HG02943 (cell line): ENCODE results near the gene TSHZ2.
"Not testable (repeated sequence)": the region's sequence is repeated elsewhere in the genome, so short reads cannot be mapped to it uniquely, and the experiment has no call there.

Experiments
- ATAC-seq: cut with Tn5 transposase; IDR thresholded peaks from one replicate; pipeline ENCODE4 v1.9.1; 2021; ENCODE audit warnings: mild to moderate bottlenecking, low read depth, moderate library complexity; ENCODE audit not compliant: unreplicated experiment

The TSHZ2 gene

DNA sequence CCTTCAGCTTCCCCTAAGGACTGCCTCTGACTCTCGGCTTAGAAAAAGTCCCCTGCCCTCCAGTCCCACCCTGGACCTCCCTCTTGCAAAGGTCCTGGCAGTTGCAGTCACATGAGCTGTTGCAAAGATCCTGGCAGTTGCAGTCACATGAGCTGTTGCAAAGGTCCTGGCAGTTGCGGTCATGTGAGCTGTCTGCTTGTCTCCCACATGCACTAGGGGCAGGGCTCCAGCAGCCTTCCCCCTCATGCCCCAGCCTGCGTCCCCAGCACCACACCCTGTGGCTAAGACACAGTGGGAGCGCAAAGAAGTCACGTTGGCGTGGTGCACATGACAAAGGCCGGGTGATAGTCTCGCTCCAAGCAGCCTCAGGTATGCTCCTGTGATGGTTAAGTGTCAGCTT, 538.5 kb downstream of the TSHZ2 start:
- no peak for ATAC-seq

GRCh38 chr20:53512076-53512475, 539.9 kb downstream of the TSHZ2 start:
- ATAC-seq = no peak

DNA sequence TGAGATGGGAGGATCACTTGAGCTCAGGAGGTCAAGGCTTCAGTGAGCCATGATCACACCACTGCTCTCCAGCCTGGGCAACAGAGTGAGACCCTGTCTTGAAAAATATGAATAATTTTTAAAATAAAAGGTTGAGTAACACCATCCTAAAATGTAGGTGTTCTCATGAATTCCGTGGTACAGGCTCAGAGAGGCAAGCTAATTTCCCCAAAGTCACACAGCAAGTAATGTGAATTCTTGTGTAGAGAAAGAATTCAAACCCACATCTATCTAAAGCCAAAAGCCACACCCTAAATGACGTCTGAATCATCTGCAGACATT, 541.0 kb downstream of the TSHZ2 start:
- ATAC-seq = no peak

- ATAC-seq = no peak
Observed at GRCh38 chr20:53513489-53514298, 541.5 kb downstream of the TSHZ2 start.

- ATAC-seq = no peak
Observed at GRCh38 chr20:53515749-53516148, 543.6 kb downstream of the TSHZ2 start.

- no peak for ATAC-seq
Observed at GRCh38 chr20:53517146-53517545, 545.0 kb downstream of the TSHZ2 start.

- ATAC-seq = not testable (repeated sequence)
Observed at GRCh38 chr20:53521421-53521820, 549.3 kb downstream of the TSHZ2 start.

GRCh38 chr20:53522026-53522425, 549.9 kb downstream of the TSHZ2 start:
- ATAC-seq = no peak

DNA sequence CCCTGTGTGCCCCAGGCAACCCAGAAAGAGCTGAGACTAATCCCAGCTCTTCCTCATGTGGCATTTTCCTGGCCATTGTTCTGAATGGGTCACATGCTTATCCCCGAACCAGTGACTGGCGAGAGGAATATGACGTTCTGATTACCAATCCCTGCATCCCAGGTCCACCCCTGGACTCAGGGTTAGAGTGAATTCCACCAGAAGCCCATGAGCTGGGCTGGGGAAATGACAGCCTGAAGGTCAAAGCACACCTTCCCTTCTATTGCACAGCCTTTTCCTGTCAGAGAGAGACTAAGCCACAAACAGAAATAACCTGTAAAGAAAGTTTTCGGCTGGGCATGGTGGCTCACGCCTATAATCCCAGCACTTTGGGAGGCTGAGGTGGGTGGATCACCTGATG, 550.5 kb downstream of the TSHZ2 start:
- ATAC-seq = no peak

GRCh38 chr20:53523615-53524014, 551.5 kb downstream of the TSHZ2 start:
- ATAC-seq = not testable (repeated sequence)

GRCh38 chr20:53524589-53525312, 552.6 kb downstream of the TSHZ2 start:
- ATAC-seq = no peak

- ATAC-seq = no peak
Observed at GRCh38 chr20:53527196-53527595, 555.0 kb downstream of the TSHZ2 start.

GRCh38 chr20:53529658-53530057, 557.5 kb downstream of the TSHZ2 start:
- ATAC-seq = no peak

GRCh38 chr20:53530440-53530839, 558.3 kb downstream of the TSHZ2 start:
- no peak for ATAC-seq

GRCh38 chr20:53532654-53533312, 560.6 kb downstream of the TSHZ2 start:
- not testable (repeated sequence) for ATAC-seq

GRCh38 chr20:53533500-53533899, 561.3 kb downstream of the TSHZ2 start:
- no peak for ATAC-seq

- no peak for ATAC-seq
Observed at GRCh38 chr20:53534037-53534436, 561.9 kb downstream of the TSHZ2 start.

DNA sequence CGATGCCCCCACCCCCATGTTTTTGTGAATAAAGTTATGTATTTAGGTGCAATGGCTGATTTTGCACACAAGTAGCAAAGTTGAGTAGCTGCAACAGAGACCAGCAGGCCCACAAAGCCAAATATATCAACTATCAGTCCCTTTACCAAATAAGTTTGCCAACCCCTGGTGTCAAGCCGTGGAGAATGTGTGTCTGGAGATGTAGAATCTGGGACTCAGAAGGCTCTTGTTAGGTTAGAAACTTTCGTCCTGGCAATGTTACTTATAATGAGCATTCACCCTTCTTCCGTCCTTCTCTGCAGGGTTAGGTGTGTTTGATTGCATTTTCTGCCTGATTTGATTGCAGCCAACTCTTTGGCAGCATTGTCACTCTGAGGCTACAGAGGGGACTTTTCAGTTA, 563.7 kb downstream of the TSHZ2 start:
- no peak for ATAC-seq

GRCh38 chr20:53536382-53536781, 564.2 kb downstream of the TSHZ2 start:
- not testable (repeated sequence) for ATAC-seq

GRCh38 chr20:53539516-53539915, 567.4 kb downstream of the TSHZ2 start:
- ATAC-seq = no peak
